ENCODE data around the gene COIL.

GRCh38 chr17:56992364-56992763 lies 31.5 kb upstream of the COIL start:
- TF ChIP-seq CTCF (IDR thresholded peaks at IDR 0.05) (no peak), POLR2A (IDR thresholded peaks at IDR 0.05) (no peak)

Data from esophagus squamous epithelium (tissue), 4 donors.